H1 (cell line): ENCODE measurements around the gene MEN1. TPM values are rescaled to one million over a fixed set of nuclear protein-coding genes. Genes with fewer than 3 reads are reported as not detected.
A peak's percentile ranks its signal among the peaks of the same experiment; 100 is the strongest.

Source experiments
- CTCF ChIA-PET: fragments of 300-600 bp; sonication (Branson Sonifier 250); formaldehyde crosslinking; loops from one replicate; lab custom pipeline; 2021; ENCODE audit not compliant: partially characterized antibody; lab: Charles Lee
- POLR2A ChIA-PET: fragments of 300-600 bp; sonication (Branson Sonifier 250); formaldehyde crosslinking; loops from one replicate; lab custom pipeline; 2021; ENCODE audit warnings: inconsistent platforms; ENCODE audit not compliant: partially characterized antibody; lab: Charles Lee
- DNase-seq, 2 experiments: peaks; one replicate each; pipeline versions ENCODE4 v3.0.0 to v3.0.0-alpha.2; 2010 to 2022; ENCODE audit warnings: low spot score in 2 of 2, low read depth in 1 of 2, mixed read lengths in 1 of 2
- FAIRE-seq: peaks from 2 replicates; lab custom pipeline; 2011; peaks lifted over from hg19 to GRCh38; lab: Jason Lieb, UNC
- H2AFZ ChIP-seq: 2 replicates; pipeline ENCODE4 v1.8.1; 2012; ENCODE audit warnings: low read length, inconsistent platforms
- H2AK5ac ChIP-seq: 2 replicates; pipeline ENCODE4 v1.6.1; 2013; ENCODE audit warnings: low read depth, low read length
- H2BK120ac ChIP-seq: replicated peaks from 2 replicates; pipeline ENCODE3; 2013; ENCODE audit warnings: low read depth, low read length, inconsistent platforms
- H2BK12ac ChIP-seq: 2 replicates; pipeline ENCODE4 v1.6.1; 2013; ENCODE audit warnings: low read depth, low read length
- H2BK15ac ChIP-seq: 2 replicates; pipeline ENCODE4 v1.6.1; 2013; ENCODE audit warnings: low read length
- H2BK20ac ChIP-seq: 2 replicates; pipeline ENCODE4 v1.6.1; 2013; ENCODE audit warnings: low read length
- H2BK5ac ChIP-seq: 2 replicates; pipeline ENCODE4 v1.6.1; 2013; ENCODE audit warnings: low read depth, low read length
- H3K14ac ChIP-seq: 2 replicates; pipeline ENCODE4 v1.6.1; 2013; ENCODE audit warnings: inconsistent platforms; ENCODE audit not compliant: insufficient read length
- H3K18ac ChIP-seq: 2 replicates; pipeline ENCODE4 v1.6.1; 2013; ENCODE audit warnings: low read length; ENCODE audit errors: extremely low read depth
- H3K23ac ChIP-seq: 2 replicates; pipeline ENCODE4 v1.6.1; 2013; ENCODE audit warnings: inconsistent platforms; ENCODE audit not compliant: insufficient read length
- H3K23me2 ChIP-seq: 2 replicates; pipeline ENCODE4 v1.6.1; 2013; ENCODE audit warnings: low read depth, low read length
- H3K27ac ChIP-seq: 2 replicates; pipeline ENCODE4 v1.6.1; 2011; ENCODE audit warnings: low read depth, low read length, inconsistent platforms
- H3K27me3 ChIP-seq, 4 experiments: replicated peaks in 1 of 4; 1 replicate in 1 of 4; 2 replicates in 3 of 4; pipeline versions ENCODE4 v1.6.1 to v1.8.1; 2011 to 2013; ENCODE audit warnings: low read length in 3 of 4, mild to moderate bottlenecking in 3 of 4, inconsistent platforms in 2 of 4, mixed read lengths in 2 of 4, moderate library complexity in 1 of 4; ENCODE audit not compliant: control insufficient read depth in 3 of 4, insufficient read depth in 3 of 4; ENCODE audit errors: extremely low read depth in 1 of 4
- H3K36me3 ChIP-seq, 4 experiments: 2 replicates each; pipeline versions ENCODE4 v1.6.1 to v1.8.1; 2011 to 2013; ENCODE audit warnings: mild to moderate bottlenecking in 4 of 4, low read length in 3 of 4, moderate library complexity in 2 of 4, control low read depth in 1 of 4, inconsistent platforms in 1 of 4; ENCODE audit not compliant: insufficient read depth in 4 of 4, control insufficient read depth in 2 of 4
- H3K4ac ChIP-seq: replicated peaks from 2 replicates; pipeline ENCODE3; 2013; ENCODE audit warnings: low read length, low read depth, mixed read lengths, inconsistent platforms; ENCODE audit not compliant: insufficient read length
- H3K4me1 ChIP-seq, 4 experiments: replicated peaks in 1 of 4; 1 replicate in 1 of 4; 2 replicates in 3 of 4; pipeline versions ENCODE4 v1.6.1 to v1.8.1; 2011 to 2013; ENCODE audit warnings: low read length in 3 of 4, inconsistent platforms in 2 of 4, mixed read lengths in 1 of 4; ENCODE audit not compliant: insufficient read depth in 4 of 4, control insufficient read depth in 3 of 4
- H3K4me2 ChIP-seq, 2 experiments: 2 replicates each; pipeline versions ENCODE4 v1.6.1 to v1.8.1; 2011 to 2013; ENCODE audit warnings: low read depth in 2 of 2, low read length in 2 of 2, control low read depth in 1 of 2, inconsistent platforms in 1 of 2, mild to moderate bottlenecking in 1 of 2; ENCODE audit not compliant: insufficient read depth in 1 of 2
- H3K4me3 ChIP-seq, 4 experiments: fragments of 200-600, 300-600 bp in 1 of 4; sonication (generic), shearing (Covaris generic), sonication (Bioruptor Twin) in 1 of 4; 2 replicates each; pipeline versions ENCODE4 v1.5.1 to v1.8.1; 2011 to 2016; ENCODE audit warnings: low read length in 4 of 4, low read depth in 3 of 4, control low read depth in 2 of 4, inconsistent platforms in 2 of 4, mild to moderate bottlenecking in 2 of 4, mixed read lengths in 1 of 4, moderate library complexity in 1 of 4; ENCODE audit not compliant: insufficient read depth in 2 of 4; ENCODE audit errors: extremely low read depth in 1 of 4
- H3K56ac ChIP-seq: replicated peaks from 2 replicates; pipeline ENCODE3; 2013; ENCODE audit warnings: low read depth, mild to moderate bottlenecking, mixed read lengths, low read length, inconsistent platforms; ENCODE audit not compliant: insufficient read length
- H3K79me1 ChIP-seq: 2 replicates; pipeline ENCODE4 v1.6.1; 2013; ENCODE audit warnings: low read depth, low read length, control low read depth
- H3K79me2 ChIP-seq, 2 experiments: 2 replicates each; pipeline versions ENCODE4 v1.6.1 to v1.8.1; 2012 to 2013; ENCODE audit warnings: low read length in 2 of 2, mild to moderate bottlenecking in 2 of 2, inconsistent platforms in 1 of 2; ENCODE audit not compliant: insufficient read depth in 2 of 2, control insufficient read depth in 1 of 2
- H3K9ac ChIP-seq, 4 experiments: replicated peaks in 1 of 4; 1 replicate in 1 of 4; 2 replicates in 3 of 4; pipeline versions ENCODE4 v1.6.1 to v1.8.1; 2011 to 2013; ENCODE audit warnings: low read depth in 3 of 4, low read length in 3 of 4, control low read depth in 2 of 4, mild to moderate bottlenecking in 2 of 4, moderate library complexity in 2 of 4, inconsistent platforms in 1 of 4; ENCODE audit errors: extremely low read depth in 1 of 4
- H3K9me3 ChIP-seq, 2 experiments: 2 replicates each; pipeline versions ENCODE4 v1.6.1 to v1.8.1; 2012 to 2013; ENCODE audit warnings: mild to moderate bottlenecking in 2 of 2, moderate library complexity in 2 of 2, control low read depth in 1 of 2, inconsistent platforms in 1 of 2, low read depth in 1 of 2, low read length in 1 of 2, mixed read lengths in 1 of 2; ENCODE audit not compliant: insufficient read depth in 2 of 2
- H4K20me1 ChIP-seq, 2 experiments: replicated peaks in 1 of 2; 2 replicates each; pipeline versions ENCODE3 to v1.8.1; 2011 to 2013; ENCODE audit warnings: inconsistent platforms in 2 of 2, low read length in 2 of 2, mild to moderate bottlenecking in 1 of 2; ENCODE audit not compliant: insufficient read depth in 2 of 2, control insufficient read depth in 1 of 2
- H4K5ac ChIP-seq: 2 replicates; pipeline ENCODE4 v1.6.1; 2013; ENCODE audit warnings: low read length, low read depth, mixed read lengths, inconsistent platforms; ENCODE audit not compliant: insufficient read length
- H4K8ac ChIP-seq: 2 replicates; pipeline ENCODE4 v1.8.0; 2013; ENCODE audit warnings: mild to moderate bottlenecking, moderate library complexity, low read length, inconsistent platforms; ENCODE audit not compliant: insufficient read depth; ENCODE audit errors: extremely low read depth
- H4K91ac ChIP-seq: replicated peaks from 2 replicates; pipeline ENCODE3; 2013; ENCODE audit warnings: low read length, mixed read lengths, inconsistent platforms; ENCODE audit not compliant: insufficient read length
- HDAC2 ChIP-seq, 2 experiments: fragments of 300-600 bp in 1 of 2; sonication (generic) in 1 of 2; IDR thresholded peaks; 2 replicates each; pipeline ENCODE4 v1.6.1; 2011 to 2012; ENCODE audit warnings: low read depth in 2 of 2, low read length in 2 of 2, mild to moderate bottlenecking in 2 of 2, moderate library complexity in 2 of 2, borderline replicate concordance in 1 of 2, inconsistent platforms in 1 of 2
- KDM1A ChIP-seq: fragments of 200-600, 300-600 bp; sonication (generic); IDR thresholded peaks from 2 replicates; pipeline ENCODE4 v1.7.1; 2016; ENCODE audit warnings: mild to moderate bottlenecking, low read length, borderline replicate concordance
- KDM4A ChIP-seq: IDR thresholded peaks from one replicate; pipeline ENCODE4 v1.7.1; 2012; ENCODE audit warnings: low read depth, mild to moderate bottlenecking, moderate library complexity, low read length, inconsistent platforms; ENCODE audit not compliant: severe bottlenecking
- SIN3A ChIP-seq, 2 experiments: IDR thresholded peaks in 1 of 2; conservative IDR thresholded peaks in 1 of 2; 2 replicates each; pipeline ENCODE4 v1.6.1; 2011 to 2012; ENCODE audit warnings: low read length in 2 of 2, improper control_type of control experiment in 1 of 2, low read depth in 1 of 2, mild to moderate bottlenecking in 1 of 2
- SP1 ChIP-seq: IDR thresholded peaks from 2 replicates; pipeline ENCODE4 v1.6.1; 2011; ENCODE audit warnings: low read depth, low read length
- SP2 ChIP-seq: IDR thresholded peaks from 2 replicates; pipeline ENCODE4 v1.6.1; 2012; ENCODE audit warnings: mild to moderate bottlenecking, low read length, inconsistent platforms
- SUZ12 ChIP-seq: fragments of 200-600 bp; sonication (generic); IDR thresholded peaks from 2 replicates; pipeline ENCODE4 v1.6.1; 2012; ENCODE audit warnings: mild to moderate bottlenecking, inconsistent platforms, low read length, moderate library complexity, mixed read lengths
- WGBS, 2 experiments: shearing (Covaris generic) in 1 of 2; methylation state at CpG; one replicate each; pipeline versions ENCODE4 v1.1.6 to v1.1.7; 2013 to 2015; ENCODE audit warnings: low lambda C conversion rate in 2 of 2, mixed read lengths in 2 of 2, inconsistent platforms in 1 of 2, low coverage in 1 of 2, missing lambda C conversion rate in 1 of 2; ENCODE audit not compliant: insufficient replicate concordance in 2 of 2, insufficient coverage in 1 of 2, insufficient read length in 1 of 2; ENCODE audit errors: extremely low coverage in 1 of 2, missing lambda C conversion rate in 1 of 2; 5-methylcytosine and 5-hydroxymethylcytosine counted together
- polyA plus RNA-seq, 7 experiments: library from polyadenylated mRNA; depleted of rRNA in 3 of 7; stranded (reverse) in 5 of 7; unstranded in 2 of 7; fragments of >200 nt in 5 of 7; fragments of 200-250 nt in 2 of 7; gene quantifications; 1 replicate in 5 of 7; 2 replicates in 1 of 7; 4 replicates in 1 of 7; pipeline versions ENCODE4 v1.2.1 to v1.2.3, GENCODE V29; 2011 to 2013; ENCODE audit warnings: missing spikeins in 2 of 7, mixed read lengths in 2 of 7
- total RNA-seq: library from RNA; stranded (reverse); fragmentation: NEBNext Ultra II Directional; extraction: Animal tissue kit (Norgen Biotek cat#: 25700); gene quantifications from 2 replicates; pipeline ENCODE4 v1.2.1, GENCODE V29; 2021

MEN1 gene
- total and polyA plus RNA-seq, 2 of the 8 experiments (the other 6 are each of a cell fraction or from before 2014, with no cell fraction given), result 47.2 to 56.3 TPM

GRCh38 chr11:64845129-64845775, 34.9 kb upstream of the MEN1 start:
- peak overlapping the region; percentile 71 to 94 (median 76) for H3K4me3 ChIP-seq
- H3K9ac ChIP-seq, result no peak overlapping the region
- H3K36me3 ChIP-seq, result no peaks in the 10 kb centered on the region

More at GRCh38 chr11:64845129-64845775, 34.9 kb upstream of the MEN1 start:
- Histone ChIP-seq H2BK5ac (peak overlapping the region; percentile 78; the same call in 1 of the 2 replicates), H3K9me3 (no peaks in the 10 kb centered on the region), H4K20me1 (no peaks in the 10 kb centered on the region), H3K4ac (no peak overlapping the region), H3K23ac (no peak overlapping the region), H2BK15ac (no peak overlapping the region), H3K14ac (no peak overlapping the region), H3K27me3 (no peaks in the 10 kb centered on the region), H3K79me2 (peaks cover 0 to 3% of the 10 kb centered on the region in 2 experiments; a peak in 1 of 4 replicates), H4K91ac (no peak overlapping the region), H3K56ac (no peak overlapping the region), H4K5ac (no peak overlapping the region), H2BK20ac (no peak overlapping the region), H2BK12ac (peak overlapping the region; percentile 50; the same call in 1 of the 2 replicates), H3K4me1 (peaks cover 0 to 35% (median 23%) of the 10 kb centered on the region in 4 experiments; a peak in 6 of 7 replicates), H3K27ac (peak overlapping the region; percentile 75; the same call in 1 of the 2 replicates), H3K18ac (peak overlapping the region; percentile 1; the same call in 1 of the 2 replicates), H4K8ac (peak overlapping the region; percentile 17; the same call in 1 of the 2 replicates), H2BK120ac (no peak overlapping the region), H3K4me2 (peak overlapping the region; percentile 65 to 84), H3K23me2 (peaks cover 9% of the 10 kb centered on the region), H3K79me1 (no peaks in the 10 kb centered on the region; the same call in 1 of the 2 replicates), H2AK5ac (no peak overlapping the region), H2AFZ (no peak overlapping the region)
- WGBS, 2 experiments, result 21% methylated on average over 9 of the region's 9 CpGs; no CpG with 5 or more reads in 1 of the 2 experiments
- TF ChIP-seq KDM4A (no peak), KDM1A (peak; percentile 96), SP1 (no peak), SIN3A (conservative IDR thresholded peaks at IDR 0.05 in 1 of 2, IDR thresholded peaks at IDR 0.05 in 1 of 2; ENCODE audit: low read depth in 1 of 2, low read length in 2 of 2) (0 out of 4 replicates have a peak, but pooled peaks of 1 of the 2 experiments have one; percentile 7), SUZ12 (no peak), HDAC2 (IDR thresholded peaks at IDR 0.05; ENCODE audit: borderline replicate concordance in 1 of 2, low read depth in 2 of 2, low read length in 2 of 2) (peak in 1 of 2 experiments; percentile 64; a peak in 1 of 4 replicates), SP2 (no peak)
- CTCF ChIA-PET, result interaction anchor here (0.6 to 32.3 kb wide), 10 partner anchors 15 to 493 kb away, joined by 3 to 1058 read pairs (median 20); partner anchors contain the start of genes ARL2, BATF2, EHD1 and TM7SF2
- FAIRE-seq, result no peak
- DNase-seq, result no peak
- POLR2A ChIA-PET, result interaction anchor here (25.7 kb wide), 1 partner anchor 39 kb away, joined by 408 read pairs; the partner anchor contains the start of gene EHD1
